HepG2 (cell line): ENCODE data around the gene MYH15. TPM values are rescaled to one million over a fixed set of nuclear protein-coding genes. Genes with fewer than 3 reads are reported as not detected.

Experiments
- ATAC-seq: fragments of 200-7000 bp; cut with Tn5 transposase; 3 replicates; pipeline ENCODE4 v1.9.1; 2020; ENCODE audit warnings: mild to moderate bottlenecking, moderate library complexity
- BruUV-seq: library from RNA; stranded (reverse); fragments of 400-500 nt; replicated peaks from 2 replicates; lab custom pipeline; 2021; lab: Mats Ljungman, UMichigan
- CTCF ChIA-PET: fragments of 300-600 bp; formaldehyde crosslinking; extraction: SDS; loops from one replicate; lab custom pipeline; 2021; ENCODE audit warnings: low total read pairs, inconsistent platforms, low intra/inter-chr PET ratio; lab: Yijun Ruan, JAX
- POLR2A ChIA-PET: fragments of 350-600 bp; sonication (Branson Sonifier 250); formaldehyde crosslinking; loops from one replicate; lab custom pipeline; 2020; ENCODE audit warnings: antibody characterized with exemption, inconsistent platforms; lab: Yijun Ruan, JAX
- DNase-seq: peaks from one replicate; pipeline ENCODE4 v3.0.0-alpha.2; 2015; ENCODE audit warnings: low spot score
- FAIRE-seq: peaks from 3 replicates; lab custom pipeline; 2011; peaks lifted over from hg19 to GRCh38; lab: Jason Lieb, UNC
- H2AFZ ChIP-seq: one replicate; pipeline ENCODE4 v1.6.1; 2011; ENCODE audit warnings: low read length, inconsistent platforms
- H3K27ac ChIP-seq: fragments of 300-600 bp; 3 replicates; pipeline ENCODE4 v1.8.0; 2011; ENCODE audit warnings: mixed run types, mild to moderate bottlenecking, mixed read lengths, low read length, inconsistent platforms; ENCODE audit not compliant: insufficient read depth; ENCODE audit errors: extremely low read length
- H3K27me3 ChIP-seq, 2 experiments: fragments of 200-600 bp in 1 of 2; 2 replicates in 1 of 2; 3 replicates in 1 of 2; pipeline versions ENCODE4 v1.6.0 to v1.8.0; 2011; ENCODE audit warnings: low read length in 2 of 2, mild to moderate bottlenecking in 2 of 2, moderate library complexity in 2 of 2, inconsistent platforms in 1 of 2; ENCODE audit not compliant: insufficient read depth in 2 of 2, control insufficient read depth in 1 of 2
- H3K36me3 ChIP-seq, 2 experiments: fragments of 200-600 bp in 1 of 2; replicated peaks in 1 of 2; 2 replicates in 1 of 2; 3 replicates in 1 of 2; pipeline versions ENCODE4 v1.5.1 to v1.8.0; 2011; ENCODE audit warnings: low read length in 2 of 2, inconsistent platforms in 1 of 2; ENCODE audit not compliant: insufficient read depth in 2 of 2, control insufficient read depth in 1 of 2
- H3K4me1 ChIP-seq: 2 replicates; pipeline ENCODE4 v1.5.1; 2012; ENCODE audit warnings: low read length, inconsistent platforms; ENCODE audit not compliant: insufficient read depth
- H3K4me2 ChIP-seq: 2 replicates; pipeline ENCODE4 v1.6.0; 2011; ENCODE audit warnings: low read depth, low read length, inconsistent platforms
- H3K4me3 ChIP-seq, 3 experiments: fragments of 200-600 bp in 1 of 3; sonication (generic), shearing (Covaris generic) in 1 of 3; replicated peaks in 1 of 3; 2 replicates each; pipeline ENCODE4 v1.5.1; 2011 to 2016; ENCODE audit warnings: low read length in 3 of 3, inconsistent platforms in 2 of 3, low read depth in 2 of 3, mild to moderate bottlenecking in 2 of 3, control low read depth in 1 of 3, mixed read lengths in 1 of 3; ENCODE audit not compliant: insufficient read depth in 1 of 3
- H3K79me2 ChIP-seq: one replicate; pipeline ENCODE4 v1.6.1; 2011; ENCODE audit warnings: low read length, inconsistent platforms; ENCODE audit not compliant: insufficient read depth
- H3K9ac ChIP-seq: 2 replicates; pipeline ENCODE4 v1.6.0; 2011; ENCODE audit warnings: mild to moderate bottlenecking, low read depth, low read length, inconsistent platforms; ENCODE audit not compliant: insufficient read depth
- H3K9me3 ChIP-seq: 2 replicates; pipeline ENCODE4 v1.5.1; 2012; ENCODE audit warnings: mild to moderate bottlenecking, low read length
- H4K20me1 ChIP-seq: 2 replicates; pipeline ENCODE4 v1.6.0; 2011; ENCODE audit warnings: inconsistent platforms, mild to moderate bottlenecking, low read length, moderate library complexity; ENCODE audit not compliant: insufficient read depth
- DMAP1 ChIP-seq: IDR thresholded peaks from 2 replicates; pipeline ENCODE4 v1.6.1; 2016
- EED ChIP-seq: sonication (generic); formaldehyde crosslinking; IDR thresholded peaks from 2 replicates; pipeline ENCODE4 v1.5.0; 2020; ENCODE audit warnings: mild to moderate bottlenecking, missing genetic modification reagents
- HDAC1 ChIP-seq: sonication (generic); formaldehyde crosslinking; IDR thresholded peaks from 2 replicates; pipeline ENCODE4 v1.5.1; 2020; ENCODE audit warnings: mild to moderate bottlenecking, missing genetic modification reagents
- JARID2 ChIP-seq: sonication (generic); formaldehyde crosslinking; IDR thresholded peaks from 2 replicates; pipeline ENCODE4 v1.8.1; 2023; ENCODE audit warnings: missing genetic modification reagents, inconsistent platforms; ENCODE audit not compliant: insufficient replicate concordance
- MIER3 ChIP-seq: IDR thresholded peaks from 2 replicates; pipeline ENCODE4 v1.6.1; 2016; ENCODE audit warnings: missing compliant biosample characterization, borderline replicate concordance
- MZF1 ChIP-seq: sonication (generic); formaldehyde crosslinking; IDR thresholded peaks from 2 replicates; pipeline ENCODE4 v1.8.1; 2023; ENCODE audit warnings: mild to moderate bottlenecking, missing genetic modification reagents, borderline replicate concordance
- PRDM4 ChIP-seq: sonication (generic); formaldehyde crosslinking; IDR thresholded peaks from 2 replicates; pipeline ENCODE4 v1.9.0; 2021; ENCODE audit warnings: missing genetic modification reagents, borderline replicate concordance
- THAP11 ChIP-seq: IDR thresholded peaks from 2 replicates; pipeline ENCODE4 v1.6.1; 2016; ENCODE audit warnings: missing biosample characterization, missing genetic modification reagents
- ZBTB8A ChIP-seq: sonication (generic); formaldehyde crosslinking; IDR thresholded peaks from 2 replicates; pipeline ENCODE4 v1.4.0; 2020; ENCODE audit warnings: mild to moderate bottlenecking, low read depth, missing genetic modification reagents, borderline replicate concordance
- ZNF296 ChIP-seq: sonication (generic); formaldehyde crosslinking; conservative IDR thresholded peaks from 2 replicates; pipeline ENCODE4 v1.5.0; 2020; ENCODE audit warnings: mild to moderate bottlenecking, missing genetic modification reagents
- ZNF550 ChIP-seq: sonication (generic); formaldehyde crosslinking; IDR thresholded peaks from 2 replicates; pipeline ENCODE4 v1.4.0; 2020; ENCODE audit warnings: mild to moderate bottlenecking, missing genetic modification reagents, borderline replicate concordance
- ZNF562 ChIP-seq: sonication (generic); formaldehyde crosslinking; IDR thresholded peaks from 2 replicates; pipeline ENCODE4 v1.8.0; 2022; ENCODE audit warnings: missing genetic modification reagents, borderline replicate concordance
- ZSCAN22 ChIP-seq: sonication (generic); formaldehyde crosslinking; IDR thresholded peaks from 2 replicates; pipeline ENCODE4 v1.4.0; 2020; ENCODE audit warnings: mild to moderate bottlenecking, missing genetic modification reagents
- WGBS: methylation state at CpG from one replicate; pipeline ENCODE4 v1.1.6; 2017; ENCODE audit warnings: low lambda C conversion rate; 5-methylcytosine and 5-hydroxymethylcytosine counted together
- in situ Hi-C: cut with HindIII; loops from 2 replicates; pipeline ENCODE4 v1.10.0; 2017; ENCODE audit warnings: low pct_unique_long_range_greater_than_20kb; ENCODE audit not compliant: extremely low pct_ligation_motif_present
- intact Hi-C: fragments of 100-400 bp; cut with micrococcal nuclease; formaldehyde crosslinking; loops from one replicate; pipeline ENCODE4 v1.10.0; 2022; ENCODE audit not compliant: unreplicated experiment
- polyA plus RNA-seq, 8 experiments: library from polyadenylated mRNA; depleted of rRNA in 3 of 8; stranded (reverse) in 7 of 8; unstranded in 1 of 8; fragments of >200 nt; fragmentation: Illumina TruSeq in 4 of 8; extraction: Trizol in 4 of 8; gene quantifications; 2 replicates each; pipeline versions ENCODE4 v1.2.1 to v1.2.3, GENCODE V29; 2011 to 2016; ENCODE audit warnings: low read depth in 4 of 8, missing spikeins in 1 of 8, mixed read lengths in 1 of 8; ENCODE audit not compliant: insufficient read depth in 1 of 8
- total RNA-seq, 5 experiments: library from RNA; depleted of rRNA; stranded (reverse); fragments of >200 nt; fragmentation: Illumina TruSeq; extraction: Trizol; gene quantifications; 2 replicates each; pipeline ENCODE4 v1.2.3, GENCODE V29; 2016; ENCODE audit warnings: low read depth in 1 of 5

MYH15 gene
- total and polyA plus RNA-seq, 2 of the 13 experiments (the other 11 are each of a cell fraction or from before 2014, with no cell fraction given) = 0.03 to 0.09 TPM

- CTCF ChIA-PET = no interaction called here
- BruUV-seq = no TSS peak
- FAIRE-seq = no peak
Measured at GRCh38 chr3:108513961-108514360, 3.6 kb upstream of the MYH15 start.

More at GRCh38 chr3:108513961-108514360, 3.6 kb upstream of the MYH15 start:
- 31% methylated on average over 3 of the region's 3 CpGs for WGBS
- ATAC-seq = no peak
- H3K4me3 ChIP-seq = no peak overlapping the region
- H3K36me3 ChIP-seq = no peaks in the 10 kb centered on the region
- no peaks in the 10 kb centered on the region for H3K9me3 ChIP-seq
- POLR2A ChIA-PET = no interaction called here
- no peaks in the 10 kb centered on the region; a peak in 1 of 5 replicates for H3K27me3 ChIP-seq
- DNase-seq = no peak
- H3K4me2 ChIP-seq = no peak overlapping the region
- in situ Hi-C loops (no loop called here), intact Hi-C loops (no loop called here)
- H4K20me1 ChIP-seq = no peaks in the 10 kb centered on the region
- no peaks in the 10 kb centered on the region for H3K4me1 ChIP-seq
- TF ChIP-seq PRDM4 (CRISPR knock-in tag) (no peak), HDAC1 (CRISPR knock-in tag) (no peak), THAP11 (CRISPR knock-in tag) (no peak), ZBTB8A (CRISPR knock-in tag) (no peak), ZNF296 (CRISPR knock-in tag) (no peak), MIER3 (no peak), JARID2 (CRISPR knock-in tag) (no peak), EED (CRISPR knock-in tag) (no peak), MZF1 (no peak), ZSCAN22 (CRISPR knock-in tag) (no peak), ZNF562 (CRISPR knock-in tag) (no peak), ZNF550 (no peak), DMAP1 (CRISPR knock-in tag) (no peak)
- no peak overlapping the region for H3K27ac ChIP-seq
- H3K79me2 ChIP-seq = no peaks in the 10 kb centered on the region
- no peak overlapping the region for H3K9ac ChIP-seq
- no peak overlapping the region for H2AFZ ChIP-seq
